Measurements from ENCODE around the gene SLC37A2. TPM values are rescaled to one million over a fixed set of nuclear protein-coding genes. Genes with fewer than 3 reads are reported as not detected.

Gene SLC37A2
- total RNA-seq, 1 experiment from 2014 or later: 5.1 TPM

DNA sequence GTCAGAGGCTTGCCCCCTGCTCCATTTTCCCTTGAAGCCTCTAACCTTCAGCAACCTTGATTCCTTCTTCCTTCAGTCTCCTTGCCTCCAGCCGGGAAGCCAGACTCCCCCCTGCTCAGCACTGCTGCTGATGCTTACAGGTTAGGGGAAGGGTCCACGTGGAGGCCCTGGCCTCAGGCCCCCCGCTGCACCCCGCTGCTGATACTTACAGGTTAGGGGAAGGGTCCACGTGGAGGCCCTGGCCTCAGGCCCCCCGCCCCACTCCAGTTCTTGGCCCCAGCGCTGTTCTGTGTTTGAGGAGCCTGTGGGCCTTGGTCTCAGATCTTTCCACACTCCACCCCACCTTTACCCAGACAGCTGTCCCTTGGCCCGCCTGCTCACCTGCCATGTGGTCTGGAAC, 75.9 kb downstream of the SLC37A2 start:
- Histone ChIP-seq H3K36me3 (ENCODE audit: control insufficient read depth in 1 of 2, insufficient read depth in 2 of 2, low read length in 2 of 2) (no peaks in the 10 kb centered on the region), H3K9me3 (ENCODE audit: control insufficient read depth in 1 of 2, insufficient read depth in 1 of 2, low read depth in 1 of 2, low read length in 2 of 2) (no peaks in the 10 kb centered on the region), H3K4me1 (ENCODE audit: control insufficient read depth in 1 of 2, insufficient read depth in 2 of 2, low read length in 2 of 2) (peaks cover 0 to 2% of the 10 kb centered on the region in 2 experiments; a peak in 1 of 4 replicates), H3K27me3 (ENCODE audit: insufficient read depth, low read length) (peaks cover 3% of the 10 kb centered on the region; the same call in 1 of the 2 replicates), H3K4me2 (ENCODE audit: low read length) (no peak overlapping the region), H3K9ac (ENCODE audit: low read length) (no peak overlapping the region), H4K20me1 (ENCODE audit: insufficient read depth) (no peaks in the 10 kb centered on the region), H3K27ac (ENCODE audit: low read depth, low read length) (no peak overlapping the region), H3K9me2 (ENCODE audit: insufficient read depth) (no peaks in the 10 kb centered on the region), H3K4me3 (replicated peaks in 1 of 2; ENCODE audit: low read depth in 1 of 2, low read length in 2 of 2) (no peak overlapping the region), H3K79me2 (ENCODE audit: insufficient read depth, low read length) (no peaks in the 10 kb centered on the region), H2AFZ (ENCODE audit: low read depth, low read length, poor library complexity, severe bottlenecking) (no peak overlapping the region)
- CTCF ChIA-PET: no interaction called here
- POLR2A ChIA-PET: no interaction called here
- RAD21 ChIA-PET (ENCODE audit: low non-redundant PET in 1 of 2, low total read pairs in 2 of 2, uncharacterized antibody in 2 of 2, unreplicated experiment in 2 of 2): no interaction called here
- TF ChIP-seq, protein P1, sequence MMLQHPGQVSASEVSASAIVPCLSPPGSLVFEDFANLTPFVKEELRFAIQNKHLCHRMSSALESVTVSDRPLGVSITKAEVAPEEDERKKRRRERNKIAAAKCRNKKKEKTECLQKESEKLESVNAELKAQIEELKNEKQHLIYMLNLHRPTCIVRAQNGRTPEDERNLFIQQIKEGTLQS (IDR thresholded peaks at IDR 0.05): no peak
- TF ChIP-seq ELF1 (IDR thresholded peaks at IDR 0.05; ENCODE audit: borderline replicate concordance, low read depth) (no peak), EGR1 (IDR thresholded peaks at IDR 0.05; ENCODE audit: low read depth) (no peak), YY1 (IDR thresholded peaks at IDR 0.05; ENCODE audit: extremely low read depth, insufficient replicate concordance, low read depth, low read length) (no peak)
- DNase-seq (ENCODE audit: low read depth, low spot score): no peak
- no TSS peak for BruUV-seq (replicated peaks)
- no peak for ATAC-seq
- intact Hi-C loops (cut with micrococcal nuclease): no loop called here

- intact Hi-C loops (cut with micrococcal nuclease): loop anchor here (10.0 kb wide), 2 partner anchors 205 to 265 kb away; no protein-coding TSS in a partner anchor
- POLR2A ChIA-PET: interaction anchor here (2.1 kb wide), 1 partner anchor 16 kb away, joined by 8 read pairs; no protein-coding TSS in a partner anchor
Measured at GRCh38 chr11:125139778-125140177, 76.7 kb downstream of the SLC37A2 start.

More at GRCh38 chr11:125139778-125140177, 76.7 kb downstream of the SLC37A2 start:
- no peaks in the 10 kb centered on the region for H4K20me1 ChIP-seq (ENCODE audit: insufficient read depth)
- no peak for TF ChIP-seq ELF1 (IDR thresholded peaks at IDR 0.05; ENCODE audit: borderline replicate concordance, low read depth)
- TF ChIP-seq RAD21 (IDR thresholded peaks at IDR 0.05; ENCODE audit: low read depth): no peak
- no peak for TF ChIP-seq POLR2AphosphoS5 (IDR thresholded peaks at IDR 0.05; ENCODE audit: low read depth, low read length)
- no peak for TF ChIP-seq MAX (IDR thresholded peaks at IDR 0.05)
- TF ChIP-seq TCF7L2 (IDR thresholded peaks at IDR 0.05; ENCODE audit: borderline replicate concordance, extremely low read depth, insufficient read depth, insufficient read length): no peak
- TF ChIP-seq SP1 (IDR thresholded peaks at IDR 0.05; ENCODE audit: low read depth): no peak
- TF ChIP-seq, protein P2, sequence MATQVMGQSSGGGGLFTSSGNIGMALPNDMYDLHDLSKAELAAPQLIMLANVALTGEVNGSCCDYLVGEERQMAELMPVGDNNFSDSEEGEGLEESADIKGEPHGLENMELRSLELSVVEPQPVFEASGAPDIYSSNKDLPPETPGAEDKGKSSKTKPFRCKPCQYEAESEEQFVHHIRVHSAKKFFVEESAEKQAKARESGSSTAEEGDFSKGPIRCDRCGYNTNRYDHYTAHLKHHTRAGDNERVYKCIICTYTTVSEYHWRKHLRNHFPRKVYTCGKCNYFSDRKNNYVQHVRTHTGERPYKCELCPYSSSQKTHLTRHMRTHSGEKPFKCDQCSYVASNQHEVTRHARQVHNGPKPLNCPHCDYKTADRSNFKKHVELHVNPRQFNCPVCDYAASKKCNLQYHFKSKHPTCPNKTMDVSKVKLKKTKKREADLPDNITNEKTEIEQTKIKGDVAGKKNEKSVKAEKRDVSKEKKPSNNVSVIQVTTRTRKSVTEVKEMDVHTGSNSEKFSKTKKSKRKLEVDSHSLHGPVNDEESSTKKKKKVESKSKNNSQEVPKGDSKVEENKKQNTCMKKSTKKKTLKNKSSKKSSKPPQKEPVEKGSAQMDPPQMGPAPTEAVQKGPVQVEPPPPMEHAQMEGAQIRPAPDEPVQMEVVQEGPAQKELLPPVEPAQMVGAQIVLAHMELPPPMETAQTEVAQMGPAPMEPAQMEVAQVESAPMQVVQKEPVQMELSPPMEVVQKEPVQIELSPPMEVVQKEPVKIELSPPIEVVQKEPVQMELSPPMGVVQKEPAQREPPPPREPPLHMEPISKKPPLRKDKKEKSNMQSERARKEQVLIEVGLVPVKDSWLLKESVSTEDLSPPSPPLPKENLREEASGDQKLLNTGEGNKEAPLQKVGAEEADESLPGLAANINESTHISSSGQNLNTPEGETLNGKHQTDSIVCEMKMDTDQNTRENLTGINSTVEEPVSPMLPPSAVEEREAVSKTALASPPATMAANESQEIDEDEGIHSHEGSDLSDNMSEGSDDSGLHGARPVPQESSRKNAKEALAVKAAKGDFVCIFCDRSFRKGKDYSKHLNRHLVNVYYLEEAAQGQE (IDR thresholded peaks at IDR 0.05; ENCODE audit: low read depth): no peak
- H3K4me3 ChIP-seq (replicated peaks in 1 of 2; ENCODE audit: low read depth in 1 of 2, low read length in 2 of 2): no peak overlapping the region
- H3K27me3 ChIP-seq (ENCODE audit: insufficient read depth, low read length): peaks cover 3% of the 10 kb centered on the region; the same call in 1 of the 2 replicates
- no TSS peak for BruUV-seq (replicated peaks)
- peaks cover 0 to 2% of the 10 kb centered on the region in 2 experiments; a peak in 1 of 4 replicates for H3K4me1 ChIP-seq (ENCODE audit: control insufficient read depth in 1 of 2, insufficient read depth in 2 of 2, low read length in 2 of 2)
- no peak overlapping the region for H3K9ac ChIP-seq (ENCODE audit: low read length)
- CTCF ChIA-PET: interaction anchor here (1.0 kb wide), 1 partner anchor 15 kb away, joined by 6 read pairs; no protein-coding TSS in a partner anchor
- DNase-seq (ENCODE audit: low read depth, low spot score) (no peak), ATAC-seq (no peak)
- no peak overlapping the region for H2AFZ ChIP-seq (ENCODE audit: low read depth, low read length, poor library complexity, severe bottlenecking)
- H3K4me2 ChIP-seq (ENCODE audit: low read length): no peak overlapping the region
- H3K9me3 ChIP-seq (ENCODE audit: control insufficient read depth in 1 of 2, insufficient read depth in 1 of 2, low read depth in 1 of 2, low read length in 2 of 2): no peaks in the 10 kb centered on the region
- no peaks in the 10 kb centered on the region for H3K9me2 ChIP-seq (ENCODE audit: insufficient read depth)
- H3K79me2 ChIP-seq (ENCODE audit: insufficient read depth, low read length): no peaks in the 10 kb centered on the region
- no peak overlapping the region for H3K27ac ChIP-seq (ENCODE audit: low read depth, low read length)
- H3K36me3 ChIP-seq (ENCODE audit: control insufficient read depth in 1 of 2, insufficient read depth in 2 of 2, low read length in 2 of 2): no peaks in the 10 kb centered on the region
- RAD21 ChIA-PET (ENCODE audit: low non-redundant PET in 1 of 2, low total read pairs in 2 of 2, uncharacterized antibody in 2 of 2, unreplicated experiment in 2 of 2): no interaction called here

Data from HCT116 (cell line).